MCF 10A (cell line): Measurements from ENCODE around the gene TAOK3. TPM values are rescaled to one million over a fixed set of nuclear protein-coding genes. Genes with fewer than 3 reads are reported as not detected.

Experiments used
- BruUV-seq: library from RNA; stranded (reverse); fragments of 400-500 nt; replicated peaks from 2 replicates; lab custom pipeline; 2021; lab: Mats Ljungman, UMichigan
- CTCF ChIA-PET: fragments of 300-600 bp; sonication (Branson Sonifier 250); formaldehyde crosslinking; extraction: SDS; loops from one replicate; lab custom pipeline; 2021; ENCODE audit warnings: antibody characterized with exemption, inconsistent platforms; lab: Yijun Ruan, JAX
- POLR2A ChIA-PET: fragments of 300-600, 350-650 bp; sonication (Branson Sonifier 250); formaldehyde crosslinking; extraction: SDS; loops from one replicate; lab custom pipeline; 2020; ENCODE audit warnings: antibody characterized with exemption, inconsistent platforms; lab: Yijun Ruan, JAX
- DNase-seq: peaks from one replicate; pipeline ENCODE4 v3.0.0-alpha.2; 2018; ENCODE audit not compliant: unreplicated experiment
- H3K27ac Mint-ChIP-seq: one replicate; pipeline ENCODE4 v1.8.0; 2022; ENCODE audit warnings: mild to moderate bottlenecking, low read depth, mixed read lengths; ENCODE audit not compliant: unreplicated experiment
- H3K27me3 Mint-ChIP-seq: one replicate; pipeline ENCODE4 v1.8.0; 2022; ENCODE audit warnings: mixed read lengths; ENCODE audit not compliant: insufficient read depth, unreplicated experiment
- H3K36me3 Mint-ChIP-seq: one replicate; pipeline ENCODE4 v1.8.0; 2022; ENCODE audit warnings: mild to moderate bottlenecking, moderate library complexity, mixed read lengths; ENCODE audit not compliant: insufficient read depth, unreplicated experiment
- H3K4me1 Mint-ChIP-seq: one replicate; pipeline ENCODE4 v1.8.0; 2022; ENCODE audit warnings: mixed read lengths; ENCODE audit not compliant: insufficient read depth, unreplicated experiment
- H3K4me3 Mint-ChIP-seq: one replicate; pipeline ENCODE4 v1.8.0; 2022; ENCODE audit warnings: mild to moderate bottlenecking, moderate library complexity, mixed read lengths; ENCODE audit not compliant: unreplicated experiment
- H3K9me3 Mint-ChIP-seq: one replicate; pipeline ENCODE4 v1.8.0; 2022; ENCODE audit warnings: mixed read lengths; ENCODE audit not compliant: unreplicated experiment
- intact Hi-C: fragments of 100-400 bp; cut with micrococcal nuclease; formaldehyde crosslinking; loops from 2 replicates; pipeline ENCODE4 v1.14.1; 2022
- total RNA-seq: library from RNA; stranded (reverse); gene quantifications from 2 replicates; pipeline ENCODE4 v1.2.3, GENCODE V29; 2022
- TF ChIP-seq, protein P1 (sequence below): fragments of 200-600 bp; IDR thresholded peaks from one replicate; pipeline ENCODE4 v1.8.0; 2022; ENCODE audit warnings: antibody characterized with exemption, mild to moderate bottlenecking; ENCODE audit not compliant: unreplicated experiment

TAOK3 gene
- total RNA-seq, 1 experiment from 2014 or later = 28.6 TPM

DNA sequence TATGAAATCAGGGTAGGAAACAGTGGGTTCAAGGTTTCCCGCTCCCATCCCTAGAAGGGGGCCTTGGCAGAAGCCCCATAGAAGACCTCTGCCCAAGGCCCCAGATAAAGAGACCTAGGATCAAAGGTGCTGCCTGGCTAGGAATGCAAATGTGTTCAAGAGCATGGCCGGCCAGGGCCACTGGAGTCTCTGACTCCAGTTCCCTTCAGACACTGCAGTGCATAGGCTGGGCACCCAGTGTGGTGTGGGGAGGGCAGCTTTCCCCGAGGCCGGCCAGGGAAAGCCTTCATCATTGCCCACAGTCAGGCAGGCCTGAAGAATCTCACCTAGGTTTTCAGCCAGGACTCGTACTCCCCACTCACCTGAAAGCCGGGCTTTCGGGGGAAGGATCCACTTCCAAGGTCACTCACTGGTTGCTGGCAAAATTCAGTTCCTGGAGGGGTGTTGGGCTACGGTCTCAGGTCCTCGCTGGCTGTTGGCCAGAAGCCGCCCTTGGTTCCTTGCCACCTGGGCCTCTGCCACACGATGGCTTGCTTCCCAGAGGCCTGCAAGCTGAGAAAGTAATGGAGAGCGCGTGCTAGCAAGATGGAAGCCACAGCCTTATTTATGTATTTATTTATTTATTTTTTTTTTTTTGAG is 246.5 kb downstream of the TAOK3 start:
- intact Hi-C loops = no loop called here
- Mint-ChIP-seq H3K4me3 (no peak overlapping the region), H3K36me3 (peaks cover under 1% of the 10 kb centered on the region), H3K9me3 (no peaks in the 10 kb centered on the region), H3K4me1 (no peaks in the 10 kb centered on the region), H3K27me3 (no peaks in the 10 kb centered on the region), H3K27ac (no peak overlapping the region)
- TF ChIP-seq, protein P1, sequence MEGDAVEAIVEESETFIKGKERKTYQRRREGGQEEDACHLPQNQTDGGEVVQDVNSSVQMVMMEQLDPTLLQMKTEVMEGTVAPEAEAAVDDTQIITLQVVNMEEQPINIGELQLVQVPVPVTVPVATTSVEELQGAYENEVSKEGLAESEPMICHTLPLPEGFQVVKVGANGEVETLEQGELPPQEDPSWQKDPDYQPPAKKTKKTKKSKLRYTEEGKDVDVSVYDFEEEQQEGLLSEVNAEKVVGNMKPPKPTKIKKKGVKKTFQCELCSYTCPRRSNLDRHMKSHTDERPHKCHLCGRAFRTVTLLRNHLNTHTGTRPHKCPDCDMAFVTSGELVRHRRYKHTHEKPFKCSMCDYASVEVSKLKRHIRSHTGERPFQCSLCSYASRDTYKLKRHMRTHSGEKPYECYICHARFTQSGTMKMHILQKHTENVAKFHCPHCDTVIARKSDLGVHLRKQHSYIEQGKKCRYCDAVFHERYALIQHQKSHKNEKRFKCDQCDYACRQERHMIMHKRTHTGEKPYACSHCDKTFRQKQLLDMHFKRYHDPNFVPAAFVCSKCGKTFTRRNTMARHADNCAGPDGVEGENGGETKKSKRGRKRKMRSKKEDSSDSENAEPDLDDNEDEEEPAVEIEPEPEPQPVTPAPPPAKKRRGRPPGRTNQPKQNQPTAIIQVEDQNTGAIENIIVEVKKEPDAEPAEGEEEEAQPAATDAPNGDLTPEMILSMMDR = no peak
- BruUV-seq = no TSS peak
- POLR2A ChIA-PET = interaction anchor here (1.3 kb wide), 1 partner anchor 10 kb away, joined by 4 read pairs; the partner anchor contains the start of gene PEBP1
- CTCF ChIA-PET = interaction anchor here (0.6 kb wide), 1 partner anchor 277 kb away, joined by 3 read pairs; no protein-coding TSS in a partner anchor
- no peak for DNase-seq

DNA sequence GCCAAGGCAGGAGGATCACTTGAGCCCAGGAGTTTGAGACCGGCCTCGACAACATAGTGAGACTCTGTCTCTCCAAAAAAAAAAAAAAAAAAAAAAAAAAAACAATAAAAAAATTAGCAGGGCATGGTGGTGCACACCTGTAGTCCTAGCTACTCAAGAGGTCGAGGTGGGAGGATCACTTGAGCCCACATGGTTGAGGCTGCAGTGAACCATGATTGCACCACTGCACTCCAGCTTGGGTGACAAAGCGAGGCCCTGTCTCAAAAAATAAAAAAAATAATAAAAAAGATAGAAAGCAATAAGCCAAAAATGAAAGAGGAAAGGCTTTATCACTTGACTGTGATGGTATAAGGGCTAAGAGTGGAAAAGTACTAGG is 247.0 kb downstream of the TAOK3 start:
- intact Hi-C loops = no loop called here
- H3K9me3 Mint-ChIP-seq = no peaks in the 10 kb centered on the region
- no TSS peak for BruUV-seq
- H3K36me3 Mint-ChIP-seq = peaks cover 5% of the 10 kb centered on the region
- H3K27ac Mint-ChIP-seq = no peak overlapping the region
- no peak overlapping the region for H3K4me3 Mint-ChIP-seq
- POLR2A ChIA-PET = interaction anchor here (1.5 kb wide), 1 partner anchor 10 kb away, joined by 4 read pairs; the partner anchor contains the start of gene PEBP1
- H3K4me1 Mint-ChIP-seq = no peaks in the 10 kb centered on the region
- CTCF ChIA-PET = interaction anchor here (0.6 kb wide), 1 partner anchor 276 kb away, joined by 3 read pairs; no protein-coding TSS in a partner anchor
- no peaks in the 10 kb centered on the region for H3K27me3 Mint-ChIP-seq
- no peak for DNase-seq
- TF ChIP-seq, protein P1 = no peak

DNA sequence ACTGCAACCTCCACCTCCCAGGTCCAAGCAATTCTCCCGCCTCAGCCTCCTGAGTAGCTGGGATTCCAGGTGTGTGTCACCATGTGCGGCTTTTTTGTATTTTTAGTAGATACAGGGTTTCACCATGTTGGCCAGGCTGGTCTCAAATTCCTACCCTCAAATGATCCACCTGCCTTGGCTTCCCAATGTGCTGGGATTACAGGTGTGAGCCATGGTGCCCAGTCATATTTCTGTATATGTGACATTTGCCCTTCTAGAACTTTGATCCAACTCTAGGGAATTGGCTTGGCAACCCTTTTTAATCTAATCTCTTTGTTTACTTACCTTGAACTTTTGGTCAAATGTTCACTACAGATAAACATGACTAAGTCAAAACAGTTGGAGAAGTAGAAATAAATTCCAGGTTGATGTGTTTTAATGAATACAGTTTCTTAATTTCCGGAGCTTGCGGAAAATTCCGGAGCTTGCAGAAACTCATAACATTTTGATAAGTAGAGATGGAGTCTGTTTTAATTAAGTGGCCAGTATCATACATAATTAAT is 248.3 kb downstream of the TAOK3 start:
- ChIA-PET POLR2A (interaction anchor here (1.5 kb wide), 1 partner anchor 11 kb away, joined by 4 read pairs; the partner anchor contains the start of gene PEBP1), CTCF (interaction anchor here (0.9 kb wide), 1 partner anchor 251 kb away, joined by 4 read pairs; no protein-coding TSS in a partner anchor)
- no peak overlapping the region for H3K27ac Mint-ChIP-seq
- BruUV-seq = no TSS peak
- TF ChIP-seq, protein P1 = no peak
- no peak for DNase-seq
- no peak overlapping the region for H3K4me3 Mint-ChIP-seq
- intact Hi-C loops = no loop called here
- no peaks in the 10 kb centered on the region for H3K27me3 Mint-ChIP-seq
- no peaks in the 10 kb centered on the region for H3K9me3 Mint-ChIP-seq
- peaks cover 5% of the 10 kb centered on the region for H3K36me3 Mint-ChIP-seq
- no peaks in the 10 kb centered on the region for H3K4me1 Mint-ChIP-seq

DNA sequence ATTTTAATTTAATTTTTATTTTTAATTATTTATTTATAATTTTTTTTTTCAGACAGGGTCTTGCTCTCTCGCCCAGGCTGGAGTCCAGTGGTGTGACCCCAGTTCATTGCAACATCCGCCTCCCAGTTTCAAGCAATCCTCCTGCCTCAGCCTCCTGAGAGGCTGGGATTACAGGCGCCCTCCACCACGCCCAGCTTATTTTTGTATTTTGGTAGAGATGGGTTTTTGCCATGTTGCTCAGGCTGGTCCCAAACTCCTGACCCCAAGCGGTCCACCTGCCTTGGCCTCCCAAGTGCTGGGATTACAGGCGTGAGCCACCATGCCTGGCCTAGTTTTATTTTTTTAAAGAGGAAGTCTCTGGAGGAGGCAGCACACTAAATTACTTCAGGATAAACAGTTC is 250.4 kb downstream of the TAOK3 start:
- H3K27ac Mint-ChIP-seq = no peak overlapping the region
- H3K27me3 Mint-ChIP-seq = no peaks in the 10 kb centered on the region
- H3K36me3 Mint-ChIP-seq = peaks cover 5% of the 10 kb centered on the region
- TF ChIP-seq, protein P1 = no peak
- H3K9me3 Mint-ChIP-seq = no peaks in the 10 kb centered on the region
- H3K4me1 Mint-ChIP-seq = no peaks in the 10 kb centered on the region
- ChIA-PET POLR2A (interaction anchor here (1.4 to 1.8 kb wide), 2 partner anchors 14 to 254 kb away, joined by 3 to 4 read pairs; partner anchors contain the start of gene PEBP1), CTCF (interaction anchor here (0.6 to 6.0 kb wide), 8 partner anchors 8 to 265 kb away, joined by 3 to 53 read pairs (median 6); partner anchors contain the start of gene SUDS3)
- DNase-seq = no peak
- intact Hi-C loops = no loop called here
- no peak overlapping the region for H3K4me3 Mint-ChIP-seq
- BruUV-seq = no TSS peak
